ENCODE results near the gene CERT1.
"Not testable (repeated sequence)": the region's sequence is repeated elsewhere in the genome, so short reads cannot be mapped to it uniquely, and the experiment has no call there.

DNA sequence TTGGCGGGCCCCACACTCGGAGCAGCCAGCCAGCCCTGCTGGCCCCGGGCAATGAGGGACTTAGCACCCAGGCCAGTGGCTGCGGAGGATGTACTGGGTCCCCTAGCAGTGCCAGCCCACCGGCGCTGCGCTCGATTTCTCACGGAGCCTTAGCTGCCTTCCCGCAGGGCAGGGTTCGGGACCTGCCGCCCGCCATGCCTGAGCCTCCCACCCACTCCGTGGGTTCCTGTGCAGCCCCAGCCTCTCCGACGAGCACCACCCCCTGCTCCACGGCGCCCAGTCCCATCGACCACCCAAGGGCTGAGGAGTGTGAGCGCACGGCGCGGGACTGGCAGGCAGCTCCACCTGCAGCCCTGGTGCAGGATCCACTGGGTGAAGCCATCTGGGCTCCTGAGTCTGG, 177.7 kb downstream of the CERT1 start:
- TF ChIP-seq, protein P1, sequence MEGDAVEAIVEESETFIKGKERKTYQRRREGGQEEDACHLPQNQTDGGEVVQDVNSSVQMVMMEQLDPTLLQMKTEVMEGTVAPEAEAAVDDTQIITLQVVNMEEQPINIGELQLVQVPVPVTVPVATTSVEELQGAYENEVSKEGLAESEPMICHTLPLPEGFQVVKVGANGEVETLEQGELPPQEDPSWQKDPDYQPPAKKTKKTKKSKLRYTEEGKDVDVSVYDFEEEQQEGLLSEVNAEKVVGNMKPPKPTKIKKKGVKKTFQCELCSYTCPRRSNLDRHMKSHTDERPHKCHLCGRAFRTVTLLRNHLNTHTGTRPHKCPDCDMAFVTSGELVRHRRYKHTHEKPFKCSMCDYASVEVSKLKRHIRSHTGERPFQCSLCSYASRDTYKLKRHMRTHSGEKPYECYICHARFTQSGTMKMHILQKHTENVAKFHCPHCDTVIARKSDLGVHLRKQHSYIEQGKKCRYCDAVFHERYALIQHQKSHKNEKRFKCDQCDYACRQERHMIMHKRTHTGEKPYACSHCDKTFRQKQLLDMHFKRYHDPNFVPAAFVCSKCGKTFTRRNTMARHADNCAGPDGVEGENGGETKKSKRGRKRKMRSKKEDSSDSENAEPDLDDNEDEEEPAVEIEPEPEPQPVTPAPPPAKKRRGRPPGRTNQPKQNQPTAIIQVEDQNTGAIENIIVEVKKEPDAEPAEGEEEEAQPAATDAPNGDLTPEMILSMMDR (conservative IDR thresholded peaks at IDR 0.05 in 1 of 2, IDR thresholded peaks at IDR 0.05 in 1 of 2; ENCODE audit: extremely low read depth in 1 of 2, insufficient read depth in 1 of 2, low read depth in 1 of 2, low read length in 2 of 2) = not testable (repeated sequence)
- not testable (repeated sequence) for TF ChIP-seq EZH2 (IDR thresholded peaks at IDR 0.05; ENCODE audit: borderline replicate concordance, low read length)
